Transverse colon (tissue), 4 donors: Measurements from ENCODE around the gene TMC2. TPM values are rescaled to one million over a fixed set of nuclear protein-coding genes. Genes with fewer than 3 reads are reported as not detected.

Experiments used
- DNase-seq: peaks from one replicate; pipeline ENCODE4 v3.0.0-alpha.2; 2019
- H3K27ac ChIP-seq, 4 donors: fragments of 200-600 bp; sonication (generic); 2 replicates each; pipeline ENCODE4 v1.5.1; 2016 to 2018; ENCODE audit warnings: inconsistent platforms in 4 of 4
- H3K27me3 ChIP-seq: fragments of 200-600 bp; sonication (generic); 2 replicates; pipeline ENCODE4 v1.5.1; 2017; ENCODE audit warnings: inconsistent platforms
- H3K36me3 ChIP-seq, 4 donors: fragments of 200-600 bp; sonication (generic); 2 replicates each; pipeline ENCODE4 v1.5.1; 2017 to 2019; ENCODE audit warnings: inconsistent platforms in 4 of 4
- H3K4me1 ChIP-seq, 4 donors: fragments of 200-600 bp; sonication (generic); 2 replicates each; pipeline ENCODE4 v1.5.1; 2017 to 2020; ENCODE audit warnings: inconsistent platforms in 4 of 4
- H3K4me3 ChIP-seq, 4 donors: fragments of 200-600 bp; sonication (generic); 1 replicate in 1 of 4; 2 replicates in 3 of 4; pipeline versions ENCODE4 v1.5.1 to v1.6.1; 2017 to 2019; ENCODE audit warnings: inconsistent platforms in 4 of 4
- H3K9me3 ChIP-seq, 2 donors: fragments of 200-600 bp; sonication (generic); 2 replicates each; pipeline ENCODE4 v1.5.1; 2017 to 2019; ENCODE audit warnings: inconsistent platforms in 2 of 2
- CTCF ChIP-seq, 5 experiments: fragments of 200-600 bp in 3 of 5; fragments of 450-650 bp in 2 of 5; sonication (generic) in 3 of 5; IDR thresholded peaks; 1 replicate in 2 of 5; 2 replicates in 3 of 5; pipeline ENCODE4 v1.5.1; 2016 to 2017; ENCODE audit warnings: antibody characterized with exemption in 5 of 5, inconsistent platforms in 3 of 5, mild to moderate bottlenecking in 2 of 5, moderate library complexity in 1 of 5
- EP300 ChIP-seq: sonication (generic); formaldehyde crosslinking; IDR thresholded peaks from one replicate; pipeline ENCODE4 v1.6.1; 2017; ENCODE audit warnings: antibody characterized with exemption, low read depth
- POLR2A ChIP-seq: fragments of 450-650 bp; IDR thresholded peaks from one replicate; pipeline ENCODE4 v1.6.1; 2016; ENCODE audit warnings: antibody characterized with exemption, mild to moderate bottlenecking, moderate library complexity
- POLR2AphosphoS5 ChIP-seq, 3 donors: sonication (generic); formaldehyde crosslinking; IDR thresholded peaks; one replicate each; pipeline ENCODE4 v1.6.1; 2016; ENCODE audit warnings: antibody characterized with exemption in 3 of 3
- WGBS, 2 donors: methylation state at CpG; one replicate each; pipeline ENCODE4 v1.1.5; 2018; ENCODE audit warnings: low coverage in 1 of 2; 5-methylcytosine and 5-hydroxymethylcytosine counted together
- in situ Hi-C, 4 donors: fragments of 200-750 bp; cut with MboI; loops; one replicate each; pipeline versions ENCODE4 v1.15.0 to v1.15.1; 2017; ENCODE audit warnings: low sequenced_read_pairs in 3 of 4, low pct_ligation_motif_present in 1 of 4, low pct_unique_long_range_greater_than_20kb in 1 of 4
- intact Hi-C: fragments of 100-400 bp; cut with DNase I; formaldehyde crosslinking; loops from one replicate; pipeline ENCODE4 v1.15.1; 2023; ENCODE audit warnings: low total_unique reads
- small RNA-seq, 4 donors: library from RNA; depleted of rRNA; stranded (forward); fragments of <200 nt; gene quantifications; one replicate each; pipeline ENCODE3, GENCODE V24; 2016
- total RNA-seq, 4 donors: library from RNA; depleted of rRNA; stranded (reverse); fragments of >200 nt; gene quantifications; one replicate each; pipeline ENCODE4 v1.1.0, GENCODE V29; 2016

The TMC2 gene
- total RNA-seq, 4 donors from 2014 or later: not detected

GRCh38 chr20:2690213-2690612, 153.8 kb downstream of the TMC2 start:
- intact Hi-C loops (loop anchor here (5.0 kb wide), 1 partner anchor 38 kb away; the partner anchor contains the start of gene NOP56), in situ Hi-C loops (no loop called here)
- WGBS, 2 donors: 58% methylated on average over 3 of the region's 3 CpGs; no CpG with 5 or more reads in 1 of the 2 donors
- Histone ChIP-seq H3K27ac (no peak overlapping the region), H3K4me3 (no peak overlapping the region), H3K36me3 (no peaks in the 10 kb centered on the region), H3K27me3 (peaks cover 89% of the 10 kb centered on the region), H3K4me1 (peaks cover 5 to 21% (median 14%) of the 10 kb centered on the region in 4 donors), H3K9me3 (no peaks in the 10 kb centered on the region)
- TF ChIP-seq POLR2AphosphoS5 (IDR thresholded peaks at IDR 0.05): no peak
- no peak for TF ChIP-seq POLR2A
- TF ChIP-seq CTCF (IDR thresholded peaks at IDR 0.05): no peak
- no peak for TF ChIP-seq EP300
- DNase-seq: no peak

GRCh38 chr20:2690718-2691117, 154.3 kb downstream of the TMC2 start:
- Histone ChIP-seq H3K9me3 (no peaks in the 10 kb centered on the region), H3K4me3 (no peak overlapping the region), H3K36me3 (no peaks in the 10 kb centered on the region), H3K4me1 (peaks cover 5 to 21% (median 14%) of the 10 kb centered on the region in 4 donors), H3K27ac (no peak overlapping the region), H3K27me3 (peaks cover 89% of the 10 kb centered on the region)
- WGBS, 2 donors: 64 to 74% methylated on average over 2 to 6 of the region's 6 CpGs
- no peak for DNase-seq
- in situ Hi-C loops (no loop called here), intact Hi-C loops (loop anchor here (5.0 kb wide), 1 partner anchor 38 kb away; the partner anchor contains the start of gene NOP56)
- no peak for TF ChIP-seq CTCF (IDR thresholded peaks at IDR 0.05)

GRCh38 chr20:2691127-2691526, 154.8 kb downstream of the TMC2 start:
- no peaks in the 10 kb centered on the region for H3K36me3 ChIP-seq
- H3K9me3 ChIP-seq: no peaks in the 10 kb centered on the region
- in situ Hi-C loops: no loop called here
- TF ChIP-seq POLR2AphosphoS5 (IDR thresholded peaks at IDR 0.05): no peak
- no peak for TF ChIP-seq CTCF (IDR thresholded peaks at IDR 0.05)
- TF ChIP-seq EP300: no peak
- TF ChIP-seq POLR2A: no peak
- DNase-seq: no peak
- H3K27me3 ChIP-seq: peaks cover 89% of the 10 kb centered on the region
- WGBS, 2 donors: 77 to 79% methylated on average over 6 to 8 of the region's 8 CpGs
- intact Hi-C loops: loop anchor here (5.0 kb wide), 1 partner anchor 39 kb away; the partner anchor contains the start of gene NOP56
- H3K4me1 ChIP-seq: peaks cover 5 to 21% (median 14%) of the 10 kb centered on the region in 4 donors
- peak overlapping the region in 1 of 4 donors; percentile 86 for H3K27ac ChIP-seq
- H3K4me3 ChIP-seq: no peak overlapping the region

Small RNA genes lying within 50 kb of the gene (small RNA-seq; reads per million reads assigned to genes)
- gene SNORA51 (0 reads per million in 4 donors), gene SNORD110 (0 reads per million in 4 donors), gene SNORD56 (0 reads per million in 4 donors), gene SNORD57 (0 reads per million in 4 donors), gene SNORD86 (0 reads per million in 4 donors)

Other genes starting within 250 kb of the TMC2 start
- under 1 TPM in 1 of 4 donors, not detected in 3; 0.14 TPM for gene TGM3, start 240.6 kb upstream of the TMC2 start, total RNA-seq
- under 1 TPM in 1 of 4 donors, not detected in 3; 0.14 TPM for gene TGM6, start 155.7 kb upstream of the TMC2 start, total RNA-seq
- gene SNRPB, start 65.8 kb upstream of the TMC2 start, total RNA-seq: 100 to 1,000 TPM in 3 of 4 donors, 10 to 100 TPM in 1; 50.9 to 144 (median 125) TPM
- gene ZNF343, start 27.7 kb upstream of the TMC2 start, total RNA-seq: 1 to 10 TPM; 2.4 to 9.8 (median 6.1) TPM
- gene NOP56, start 116.1 kb downstream of the TMC2 start, total RNA-seq: 100 to 1,000 TPM in 2 of 4 donors, 10 to 100 TPM in 2; 32.8 to 303 (median 126) TPM
- 100 to 1,000 TPM in 2 of 4 donors, 10 to 100 TPM in 2; 71.8 to 152 (median 106) TPM for gene IDH3B, start 127.6 kb downstream of the TMC2 start, total RNA-seq
- 100 to 1,000 TPM in 1 of 4 donors, 1 to 10 TPM in 3; 3.7 to 101 (median 5.4) TPM for gene EBF4, start 156.2 kb downstream of the TMC2 start, total RNA-seq